H9 (cell line): ENCODE measurements around the gene PIP5KL1. TPM values are rescaled to one million over a fixed set of nuclear protein-coding genes. Genes with fewer than 3 reads are reported as not detected.

Experiments used
- DNase-seq: peaks from one replicate; pipeline ENCODE4 v3.0.0-alpha.2; 2017
- H2AFZ ChIP-seq: one replicate; pipeline ENCODE4 v1.6.1; 2013; ENCODE audit warnings: mild to moderate bottlenecking, low read length, control low read depth, moderate library complexity
- H2AK5ac ChIP-seq: 2 replicates; pipeline ENCODE4 v1.6.1; 2013; ENCODE audit warnings: low read length, control low read depth, mixed read lengths; ENCODE audit not compliant: insufficient read length
- H2BK120ac ChIP-seq: one replicate; pipeline ENCODE4 v1.6.1; 2013; ENCODE audit warnings: low read depth, mild to moderate bottlenecking, low read length, control low read depth, inconsistent platforms; ENCODE audit not compliant: poor library complexity, severe bottlenecking
- H2BK12ac ChIP-seq: 2 replicates; pipeline ENCODE4 v1.6.1; 2013; ENCODE audit warnings: low read length, control low read depth, mixed read lengths, low read depth; ENCODE audit not compliant: insufficient read length
- H2BK15ac ChIP-seq: 2 replicates; pipeline ENCODE4 v1.6.1; 2013; ENCODE audit warnings: low read depth, low read length, control low read depth
- H2BK20ac ChIP-seq: one replicate; pipeline ENCODE4 v1.6.1; 2013; ENCODE audit warnings: low read depth, mild to moderate bottlenecking, low read length, control low read depth, inconsistent platforms; ENCODE audit not compliant: poor library complexity, severe bottlenecking
- H2BK5ac ChIP-seq: 2 replicates; pipeline ENCODE4 v1.6.1; 2013; ENCODE audit warnings: low read length, control low read depth, mixed read lengths; ENCODE audit not compliant: insufficient read length
- H3K14ac ChIP-seq: 2 replicates; pipeline ENCODE4 v1.6.1; 2013; ENCODE audit warnings: low read length, control low read depth; ENCODE audit not compliant: insufficient read depth
- H3K18ac ChIP-seq: 2 replicates; pipeline ENCODE4 v1.6.1; 2013; ENCODE audit warnings: low read depth, mild to moderate bottlenecking, mixed read lengths, low read length, control low read depth; ENCODE audit not compliant: insufficient read length
- H3K23ac ChIP-seq: 2 replicates; pipeline ENCODE4 v1.6.1; 2013; ENCODE audit warnings: low read length, control low read depth, mixed read lengths, low read depth; ENCODE audit not compliant: insufficient read length
- H3K23me2 ChIP-seq: 2 replicates; pipeline ENCODE4 v1.6.1; 2013; ENCODE audit warnings: low read depth, mild to moderate bottlenecking, mixed read lengths, low read length, control low read depth; ENCODE audit not compliant: insufficient read length, poor library complexity, severe bottlenecking
- H3K27ac ChIP-seq: 2 replicates; pipeline ENCODE4 v1.5.1; 2013; ENCODE audit warnings: low read length, control low read depth, mixed read lengths, low read depth; ENCODE audit not compliant: insufficient read length
- H3K27me3 ChIP-seq: 2 replicates; pipeline ENCODE4 v1.6.1; 2013; ENCODE audit warnings: low read length, control low read depth, inconsistent platforms; ENCODE audit not compliant: insufficient read depth
- H3K4ac ChIP-seq: 2 replicates; pipeline ENCODE4 v1.6.1; 2013; ENCODE audit warnings: low read depth, mild to moderate bottlenecking, control low read depth, inconsistent platforms, low read length, moderate library complexity
- H3K4me1 ChIP-seq: 2 replicates; pipeline ENCODE4 v1.6.1; 2013; ENCODE audit warnings: low read length, control low read depth, inconsistent platforms; ENCODE audit not compliant: insufficient read depth
- H3K4me2 ChIP-seq: 2 replicates; pipeline ENCODE4 v1.6.1; 2013; ENCODE audit warnings: low read length, control low read depth, mixed read lengths; ENCODE audit not compliant: insufficient read length, insufficient read depth
- H3K56ac ChIP-seq: 2 replicates; pipeline ENCODE4 v1.6.1; 2013; ENCODE audit warnings: low read depth, mild to moderate bottlenecking, mixed read lengths, low read length, control low read depth; ENCODE audit not compliant: insufficient read length
- H3K79me1 ChIP-seq: 2 replicates; pipeline ENCODE4 v1.6.1; 2013; ENCODE audit warnings: low read depth, mild to moderate bottlenecking, moderate library complexity, low read length, control low read depth, inconsistent platforms; ENCODE audit not compliant: insufficient read depth, poor library complexity, severe bottlenecking
- H3K79me2 ChIP-seq: 2 replicates; pipeline ENCODE4 v1.6.1; 2013; ENCODE audit warnings: low read length, control low read depth, inconsistent platforms; ENCODE audit not compliant: insufficient read depth
- H3K9ac ChIP-seq: 2 replicates; pipeline ENCODE4 v1.6.1; 2013; ENCODE audit warnings: low read length, control low read depth, mixed read lengths; ENCODE audit not compliant: insufficient read length; ENCODE audit errors: extremely low read depth
- H3K9me3 ChIP-seq: one replicate; pipeline ENCODE4 v1.6.1; 2013; ENCODE audit warnings: low read depth, low read length, inconsistent platforms; ENCODE audit not compliant: control insufficient read depth
- H3T11ph ChIP-seq: one replicate; pipeline ENCODE4 v1.6.1; 2013; ENCODE audit warnings: mild to moderate bottlenecking, low read length, control low read depth, inconsistent platforms
- H4K20me1 ChIP-seq: one replicate; pipeline ENCODE4 v1.6.1; 2013; ENCODE audit not compliant: control insufficient read depth, insufficient read length, insufficient read depth
- H4K5ac ChIP-seq: 2 replicates; pipeline ENCODE4 v1.6.1; 2013; ENCODE audit warnings: low read depth, mild to moderate bottlenecking, mixed read lengths, low read length, control low read depth; ENCODE audit not compliant: insufficient read length
- H4K8ac ChIP-seq: replicated peaks from 2 replicates; pipeline ENCODE4 v1.6.1; 2013; ENCODE audit warnings: low read length, control low read depth, mixed read lengths, low read depth; ENCODE audit not compliant: insufficient read length
- H4K91ac ChIP-seq: 2 replicates; pipeline ENCODE4 v1.6.1; 2013; ENCODE audit warnings: low read depth, mild to moderate bottlenecking, moderate library complexity, mixed read lengths, low read length, control low read depth; ENCODE audit not compliant: insufficient read length
- H3K27ac Mint-ChIP-seq, 3 experiments: 2 replicates in 2 of 3; 3 replicates in 1 of 3; pipeline ENCODE4 v1.8.0; 2020 to 2021; ENCODE audit warnings: mixed read lengths in 3 of 3, mild to moderate bottlenecking in 1 of 3, moderate library complexity in 1 of 3
- H3K27me3 Mint-ChIP-seq: 2 replicates; pipeline ENCODE4 v1.8.0; 2021; ENCODE audit warnings: low read depth, mild to moderate bottlenecking, moderate library complexity, mixed read lengths
- H3K36me3 Mint-ChIP-seq, 3 experiments: 2 replicates in 2 of 3; 3 replicates in 1 of 3; pipeline ENCODE4 v1.8.0; 2020 to 2021; ENCODE audit warnings: low read depth in 3 of 3, mixed read lengths in 3 of 3; ENCODE audit not compliant: insufficient read depth in 1 of 3
- H3K4me1 Mint-ChIP-seq, 2 experiments: 2 replicates each; pipeline ENCODE4 v1.8.0; 2020; ENCODE audit warnings: mixed read lengths in 2 of 2
- H3K4me3 Mint-ChIP-seq, 2 experiments: 2 replicates in 1 of 2; 3 replicates in 1 of 2; pipeline ENCODE4 v1.8.0; 2020 to 2021; ENCODE audit warnings: mild to moderate bottlenecking in 2 of 2, mixed read lengths in 2 of 2, moderate library complexity in 1 of 2
- H3K9me3 Mint-ChIP-seq, 2 experiments: 2 replicates in 1 of 2; 3 replicates in 1 of 2; pipeline ENCODE4 v1.8.0; 2020; ENCODE audit warnings: mild to moderate bottlenecking in 2 of 2, mixed read lengths in 2 of 2, moderate library complexity in 1 of 2
- WGBS: extraction: QIAGEN DNeasy Blood & Tissue Kit; methylation state at CpG from one replicate; pipeline ENCODE4 v1.1.7; 2013; ENCODE audit warnings: missing lambda C conversion rate, low lambda C conversion rate, mixed read lengths; ENCODE audit not compliant: insufficient read length; ENCODE audit errors: extremely low coverage; 5-methylcytosine and 5-hydroxymethylcytosine counted together
- total RNA-seq: library from RNA; stranded (reverse); gene quantifications from 2 replicates; pipeline ENCODE4 v1.2.1, GENCODE V29; 2021
- TF ChIP-seq, protein P1 (sequence below): fragments of 200-600 bp; sonication (generic); conservative IDR thresholded peaks from 3 replicates; pipeline ENCODE4 v1.8.0; 2021; ENCODE audit warnings: antibody characterized with exemption, mild to moderate bottlenecking

Gene PIP5KL1
- total RNA-seq, 1 experiment from 2014 or later = 11.6 TPM

DNA sequence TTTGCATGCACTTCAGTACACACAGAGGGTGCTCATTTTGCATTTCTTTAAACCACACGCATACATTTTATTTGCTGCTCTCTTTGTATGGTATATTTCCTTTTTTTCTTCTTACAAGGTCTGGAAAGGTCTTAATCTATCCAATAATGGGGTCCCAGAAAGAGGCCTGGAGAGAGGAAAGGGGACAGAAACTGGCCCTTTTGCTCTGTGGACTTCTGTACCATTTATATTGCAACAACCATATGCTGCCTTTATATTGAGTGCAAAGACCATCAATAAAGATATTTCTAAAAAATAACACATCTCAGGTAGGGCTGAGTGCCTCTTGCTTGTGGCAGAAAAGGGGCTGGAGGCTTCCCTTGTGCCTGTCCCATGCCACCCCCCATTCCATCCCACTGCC, 22.6 kb upstream of the PIP5KL1 start:
- no peak overlapping the region for H2BK12ac ChIP-seq
- no peak overlapping the region for H4K91ac ChIP-seq
- peaks cover 10 to 17% of the 10 kb centered on the region in 2 experiments for H3K4me1 Mint-ChIP-seq
- peaks cover 4 to 16% (median 10%) of the 10 kb centered on the region in 3 experiments for H3K36me3 Mint-ChIP-seq
- H3K79me1 ChIP-seq = peaks cover 3% of the 10 kb centered on the region
- H3K18ac ChIP-seq = no peak overlapping the region
- H3K14ac ChIP-seq = no peak overlapping the region
- H4K20me1 ChIP-seq = peaks cover 3% of the 10 kb centered on the region
- no CpG with 5 or more reads among the region's 1 CpG for WGBS
- H3K4me2 ChIP-seq = no peak overlapping the region
- peaks cover 5% of the 10 kb centered on the region; the same call in 1 of the 2 replicates for H3K79me2 ChIP-seq
- no peak overlapping the region for H3K4ac ChIP-seq
- no peak overlapping the region for H2BK15ac ChIP-seq
- H2AK5ac ChIP-seq = no peak overlapping the region
- H3K9me3 Mint-ChIP-seq = no peaks in the 10 kb centered on the region
- no peak overlapping the region for H4K8ac ChIP-seq
- no peaks in the 10 kb centered on the region for H3K9me3 ChIP-seq
- H2BK120ac ChIP-seq = no peak overlapping the region
- DNase-seq = no peak
- H3K27ac Mint-ChIP-seq = peak overlapping the region in 2 of 3 experiments; percentile 40 to 44; a peak in 3 of 7 replicates
- no peak overlapping the region for H3T11ph ChIP-seq
- H3K9ac ChIP-seq = no peak overlapping the region
- no peak overlapping the region for H3K56ac ChIP-seq
- H3K4me1 ChIP-seq = peaks cover 3% of the 10 kb centered on the region; the same call in 1 of the 2 replicates
- H2AFZ ChIP-seq = no peak overlapping the region
- no peak overlapping the region for H2BK5ac ChIP-seq
- H3K23ac ChIP-seq = no peak overlapping the region
- no peak overlapping the region for H4K5ac ChIP-seq
- H3K27me3 ChIP-seq = no peaks in the 10 kb centered on the region
- H3K27me3 Mint-ChIP-seq = no peaks in the 10 kb centered on the region
- TF ChIP-seq, protein P1, sequence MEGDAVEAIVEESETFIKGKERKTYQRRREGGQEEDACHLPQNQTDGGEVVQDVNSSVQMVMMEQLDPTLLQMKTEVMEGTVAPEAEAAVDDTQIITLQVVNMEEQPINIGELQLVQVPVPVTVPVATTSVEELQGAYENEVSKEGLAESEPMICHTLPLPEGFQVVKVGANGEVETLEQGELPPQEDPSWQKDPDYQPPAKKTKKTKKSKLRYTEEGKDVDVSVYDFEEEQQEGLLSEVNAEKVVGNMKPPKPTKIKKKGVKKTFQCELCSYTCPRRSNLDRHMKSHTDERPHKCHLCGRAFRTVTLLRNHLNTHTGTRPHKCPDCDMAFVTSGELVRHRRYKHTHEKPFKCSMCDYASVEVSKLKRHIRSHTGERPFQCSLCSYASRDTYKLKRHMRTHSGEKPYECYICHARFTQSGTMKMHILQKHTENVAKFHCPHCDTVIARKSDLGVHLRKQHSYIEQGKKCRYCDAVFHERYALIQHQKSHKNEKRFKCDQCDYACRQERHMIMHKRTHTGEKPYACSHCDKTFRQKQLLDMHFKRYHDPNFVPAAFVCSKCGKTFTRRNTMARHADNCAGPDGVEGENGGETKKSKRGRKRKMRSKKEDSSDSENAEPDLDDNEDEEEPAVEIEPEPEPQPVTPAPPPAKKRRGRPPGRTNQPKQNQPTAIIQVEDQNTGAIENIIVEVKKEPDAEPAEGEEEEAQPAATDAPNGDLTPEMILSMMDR = no peak
- H3K4me3 Mint-ChIP-seq = no peak overlapping the region
- H3K27ac ChIP-seq = no peak overlapping the region
- no peaks in the 10 kb centered on the region for H3K23me2 ChIP-seq
- no peak overlapping the region for H2BK20ac ChIP-seq
